ACC112 (cell line): ENCODE data around the gene C1orf116.

Experiments used
- H2AFZ ChIP-seq: fragments of 200-600 bp; sonication (generic); one replicate; pipeline ENCODE4 v1.6.0; 2017; ENCODE audit warnings: antibody characterized with exemption, low read length; ENCODE audit not compliant: unreplicated experiment
- H3K27ac ChIP-seq: fragments of 200-600 bp; sonication (generic); 2 replicates; pipeline ENCODE4 v1.5.1; 2014; ENCODE audit warnings: low read depth, mild to moderate bottlenecking, antibody characterized with exemption, low read length, moderate library complexity
- H3K27me3 ChIP-seq: fragments of 200-600 bp; sonication (generic); 2 replicates; pipeline ENCODE4 v1.6.1; 2014; ENCODE audit warnings: mild to moderate bottlenecking, antibody characterized with exemption, low read length, moderate library complexity, mixed read lengths; ENCODE audit not compliant: insufficient read depth
- H3K36me3 ChIP-seq: fragments of 200-600 bp; sonication (generic); 2 replicates; pipeline ENCODE4 v1.6.1; 2016; ENCODE audit warnings: mild to moderate bottlenecking, antibody characterized with exemption, low read length, moderate library complexity, mixed read lengths; ENCODE audit not compliant: insufficient read depth
- H3K4me1 ChIP-seq: fragments of 200-600 bp; sonication (generic); one replicate; pipeline ENCODE4 v1.6.1; 2016; ENCODE audit warnings: low read length, mixed read lengths; ENCODE audit not compliant: insufficient read depth, unreplicated experiment, control insufficient read depth
- H3K4me3 ChIP-seq: fragments of 200-600 bp; sonication (generic); 2 replicates; pipeline ENCODE4 v1.5.1; 2014; ENCODE audit warnings: mild to moderate bottlenecking, low read depth, low read length
- H3K79me2 ChIP-seq: fragments of 200-600 bp; sonication (generic); one replicate; pipeline ENCODE4 v1.6.0; 2016; ENCODE audit warnings: low read length; ENCODE audit not compliant: control insufficient read depth, unreplicated experiment, insufficient read depth

The C1orf116 gene

GRCh38 chr1:207027206-207027777, 5.3 kb downstream of the C1orf116 start:
- Histone ChIP-seq H3K4me1 (peaks cover 29% of the 10 kb centered on the region), H3K27me3 (peaks cover 33% of the 10 kb centered on the region), H3K27ac (no peak overlapping the region), H2AFZ (no peak overlapping the region), H3K4me3 (no peak overlapping the region), H3K36me3 (no peaks in the 10 kb centered on the region), H3K79me2 (no peaks in the 10 kb centered on the region)

DNA sequence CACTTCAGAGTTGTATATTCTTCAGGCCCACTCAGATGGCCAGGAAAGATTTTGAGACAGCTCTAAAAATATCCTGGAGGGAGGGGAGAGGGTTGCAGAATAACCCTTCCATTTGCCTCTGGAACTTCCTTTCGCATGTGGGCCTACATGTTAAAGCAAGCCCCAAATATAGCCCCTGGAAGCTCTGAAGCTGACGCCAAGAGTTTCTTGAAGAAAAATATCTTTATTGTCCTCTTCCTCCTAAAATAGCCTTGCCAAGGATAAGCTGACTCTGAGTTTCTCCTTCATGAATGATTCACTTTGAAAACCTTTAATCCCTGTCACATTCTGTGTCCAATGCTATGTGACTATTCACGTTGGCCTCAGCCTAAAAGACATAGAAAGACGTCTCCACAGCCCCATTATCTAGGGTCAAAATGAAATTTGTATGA, 6.4 kb downstream of the C1orf116 start:
- Histone ChIP-seq H3K79me2 (no peaks in the 10 kb centered on the region), H3K4me1 (peaks cover 34% of the 10 kb centered on the region), H2AFZ (no peak overlapping the region), H3K27me3 (peaks cover 22% of the 10 kb centered on the region), H3K27ac (peak overlapping the region; percentile 13; the same call in 1 of the 2 replicates), H3K4me3 (no peak overlapping the region), H3K36me3 (no peaks in the 10 kb centered on the region)

DNA sequence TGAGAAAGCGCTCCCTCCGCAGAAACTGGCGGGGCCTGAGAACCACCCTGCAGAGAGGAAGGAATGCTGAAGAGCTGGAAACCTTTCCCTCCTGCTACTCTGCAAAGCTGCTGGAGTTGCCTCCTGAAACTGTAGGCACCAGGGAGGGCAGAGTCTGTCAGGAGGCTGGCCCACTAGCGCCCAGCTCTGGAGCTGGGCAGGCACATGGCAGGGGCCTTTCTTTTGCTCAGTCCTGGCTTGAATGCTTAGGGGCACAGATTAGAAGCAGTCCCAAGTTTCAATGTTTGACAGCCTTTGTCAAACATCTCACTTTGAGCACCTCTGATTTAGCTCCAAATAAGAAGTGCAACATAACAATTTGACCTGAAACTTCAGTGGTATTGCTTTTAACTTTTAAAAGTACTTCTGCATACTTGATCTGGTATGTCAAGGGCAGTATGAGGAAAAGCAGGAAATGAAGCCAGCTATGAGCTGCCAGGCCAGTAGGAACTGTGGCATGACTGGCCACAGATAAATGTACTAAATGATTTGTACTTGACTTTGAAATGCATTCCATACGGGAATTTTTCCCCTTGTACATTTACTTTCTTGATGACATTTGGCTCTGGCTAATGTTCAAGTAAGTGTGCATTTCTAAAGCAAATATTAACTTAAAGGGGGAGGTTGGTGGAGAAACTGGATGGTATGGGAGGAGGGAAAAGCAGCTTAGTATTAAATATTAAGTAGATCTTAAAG, 7.2 kb downstream of the C1orf116 start:
- H3K27me3 ChIP-seq = peaks cover 18% of the 10 kb centered on the region
- H3K4me1 ChIP-seq = peaks cover 42% of the 10 kb centered on the region
- no peaks in the 10 kb centered on the region for H3K79me2 ChIP-seq
- H3K36me3 ChIP-seq = no peaks in the 10 kb centered on the region
- H2AFZ ChIP-seq = no peak overlapping the region
- H3K4me3 ChIP-seq = no peak overlapping the region
- peak overlapping the region; percentile 35; the same call in 1 of the 2 replicates for H3K27ac ChIP-seq

DNA sequence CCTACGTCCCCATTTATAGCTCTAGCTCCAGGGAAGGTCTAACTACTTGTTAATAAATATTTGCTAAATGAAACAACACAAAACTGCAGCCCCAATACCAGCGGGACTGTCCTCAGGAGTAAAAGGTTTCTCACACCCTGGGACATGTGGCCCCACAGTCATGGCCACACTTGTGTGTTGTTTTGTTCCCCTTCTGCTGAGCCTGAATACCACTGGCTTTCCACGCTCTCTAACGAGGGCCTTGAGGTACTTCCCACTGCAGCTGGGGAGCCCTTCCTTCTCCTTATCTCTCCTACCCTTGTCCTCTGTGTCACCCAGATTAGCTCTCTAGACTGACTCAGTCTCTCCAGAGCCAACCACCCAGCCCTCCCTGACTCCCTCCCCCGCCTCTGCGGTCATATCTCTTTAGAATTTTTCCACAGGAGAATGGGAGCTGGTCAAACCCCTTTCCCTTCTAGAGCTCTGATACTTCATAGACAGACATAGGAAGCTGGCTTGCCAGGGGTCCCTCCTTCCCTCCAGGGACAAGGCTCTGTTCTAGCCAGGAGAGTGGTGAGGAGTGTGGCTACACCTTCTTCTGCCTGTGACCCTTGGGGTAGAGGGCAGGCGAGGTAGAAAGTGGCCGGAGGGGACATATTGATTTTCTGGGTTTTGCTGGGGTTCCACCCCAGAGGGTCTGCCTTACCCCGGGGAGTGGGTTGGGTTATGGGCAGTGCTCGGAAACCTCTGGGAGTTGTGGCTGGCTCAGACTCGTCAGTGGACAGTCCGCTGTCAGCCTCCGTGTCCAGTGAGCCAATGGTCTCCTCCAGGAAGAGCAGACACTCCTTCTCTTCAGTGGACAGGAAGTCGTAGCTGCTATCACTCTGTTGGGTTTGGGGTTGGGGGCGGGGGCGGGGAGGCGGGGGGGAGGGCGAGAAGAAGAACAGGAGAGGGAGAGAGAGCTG, 8.1 kb downstream of the C1orf116 start:
- Histone ChIP-seq H3K36me3 (no peaks in the 10 kb centered on the region), H3K79me2 (no peaks in the 10 kb centered on the region), H3K4me1 (peaks cover 42% of the 10 kb centered on the region), H3K4me3 (no peak overlapping the region), H2AFZ (no peak overlapping the region), H3K27me3 (peaks cover 10% of the 10 kb centered on the region), H3K27ac (no peak overlapping the region)

DNA sequence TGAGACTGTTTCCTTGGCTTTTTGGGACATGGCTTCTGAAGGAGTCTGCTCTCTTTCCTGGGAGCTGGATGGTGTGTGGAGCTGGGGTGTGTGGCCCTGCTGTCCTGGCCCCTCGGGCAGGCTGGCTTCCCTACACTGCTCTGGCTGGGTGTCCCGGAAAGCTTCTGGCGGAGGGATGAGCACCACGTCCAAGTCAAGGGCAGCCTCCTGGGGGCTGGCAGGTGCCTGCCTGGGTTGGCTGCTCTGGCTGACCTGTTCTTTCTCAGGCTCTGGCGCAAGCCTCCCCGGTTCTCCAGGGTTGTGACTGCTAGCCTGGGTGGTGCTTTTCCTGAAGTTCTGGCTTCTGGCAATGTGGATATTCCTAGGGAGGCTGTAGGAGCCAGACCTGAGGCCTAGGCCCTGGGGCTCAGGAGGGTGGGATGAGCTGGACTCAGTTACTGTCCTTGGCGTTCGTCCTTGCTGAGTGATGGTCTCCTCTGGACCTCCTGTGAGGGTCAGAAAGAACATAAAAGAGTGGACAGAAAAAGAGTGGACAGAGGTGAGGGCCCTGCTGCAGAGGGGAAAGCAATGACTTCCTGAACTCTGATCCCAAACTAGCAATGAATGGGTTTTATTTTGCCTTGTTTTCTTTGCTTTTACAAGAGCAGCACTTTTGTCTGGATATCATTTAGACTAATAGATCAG, 9.4 kb downstream of the C1orf116 start:
- Histone ChIP-seq H2AFZ (no peak overlapping the region), H3K36me3 (no peaks in the 10 kb centered on the region), H3K27ac (no peak overlapping the region), H3K4me3 (no peak overlapping the region), H3K4me1 (peaks cover 42% of the 10 kb centered on the region), H3K27me3 (no peaks in the 10 kb centered on the region), H3K79me2 (no peaks in the 10 kb centered on the region)

DNA sequence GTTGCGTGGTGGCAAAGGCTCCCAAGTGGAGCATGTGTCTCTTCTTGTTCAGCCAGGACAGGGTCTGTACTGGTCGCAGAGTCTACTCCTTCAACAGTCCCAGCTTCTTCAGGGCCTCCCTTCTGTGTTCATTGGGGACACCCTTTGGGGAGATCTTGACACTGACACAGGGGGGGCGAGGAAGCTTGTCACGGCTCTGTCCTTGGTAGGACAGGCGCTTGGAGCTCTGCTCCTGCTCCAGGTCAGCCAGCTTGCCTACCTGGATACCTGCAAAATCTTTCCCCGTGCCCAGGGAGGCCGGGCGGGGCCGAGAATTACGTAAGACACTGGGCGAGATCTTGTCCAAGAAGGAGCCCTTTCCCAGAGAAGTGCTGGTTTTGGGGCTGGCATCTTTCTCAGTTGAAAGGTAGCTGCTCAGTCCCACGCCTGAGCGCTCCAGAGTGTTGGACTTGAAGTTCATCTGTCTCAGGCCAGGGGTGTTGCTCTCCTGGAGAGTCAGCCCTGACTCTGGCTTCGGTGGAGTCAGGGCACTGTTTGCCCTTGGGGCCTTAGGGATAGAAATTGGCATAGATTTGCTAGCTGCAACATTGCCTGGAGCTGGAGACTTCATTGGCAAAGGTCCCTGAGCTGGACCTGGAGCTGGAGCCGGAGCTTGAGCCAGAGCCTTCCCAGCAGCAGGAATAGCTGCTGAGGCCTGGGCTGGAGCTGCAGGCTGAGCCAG, 10.5 kb downstream of the C1orf116 start:
- no peaks in the 10 kb centered on the region for H3K36me3 ChIP-seq
- no peak overlapping the region for H3K4me3 ChIP-seq
- H3K27me3 ChIP-seq = no peaks in the 10 kb centered on the region; the same call in 1 of the 2 replicates
- H3K4me1 ChIP-seq = peaks cover 37% of the 10 kb centered on the region
- no peak overlapping the region for H2AFZ ChIP-seq
- no peak overlapping the region for H3K27ac ChIP-seq
- H3K79me2 ChIP-seq = no peaks in the 10 kb centered on the region

- H3K27me3 ChIP-seq = no peaks in the 10 kb centered on the region; the same call in 1 of the 2 replicates
- H3K4me1 ChIP-seq = peaks cover 30% of the 10 kb centered on the region
- no peaks in the 10 kb centered on the region for H3K79me2 ChIP-seq
- H3K27ac ChIP-seq = no peak overlapping the region
- H2AFZ ChIP-seq = no peak overlapping the region
- no peak overlapping the region for H3K4me3 ChIP-seq
- no peaks in the 10 kb centered on the region for H3K36me3 ChIP-seq
Observed at GRCh38 chr1:207021139-207021861, 11.3 kb downstream of the C1orf116 start.

DNA sequence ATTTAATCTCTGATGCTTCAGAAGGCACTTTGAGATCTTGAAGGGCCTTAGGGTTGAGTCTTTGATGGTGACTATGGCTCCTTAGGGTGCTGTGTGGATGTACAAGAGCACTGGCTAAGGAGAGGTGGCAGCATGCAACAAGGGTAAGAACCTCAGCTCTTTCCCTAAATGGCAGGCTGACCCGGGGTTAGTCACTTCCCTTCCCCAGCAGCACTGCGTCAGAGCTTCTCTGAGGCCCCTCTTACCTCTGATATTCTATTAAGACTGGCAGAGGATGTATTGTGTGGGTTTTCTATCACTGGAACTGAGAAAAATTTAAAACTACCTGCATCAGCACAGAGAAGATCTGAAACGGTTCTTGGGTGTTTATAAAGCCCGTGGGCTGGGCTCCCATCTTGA, 11.8 kb downstream of the C1orf116 start:
- H3K27me3 ChIP-seq = peaks cover under 1% of the 10 kb centered on the region; the same call in 1 of the 2 replicates
- peaks cover 24% of the 10 kb centered on the region for H3K4me1 ChIP-seq
- no peaks in the 10 kb centered on the region for H3K79me2 ChIP-seq
- H3K36me3 ChIP-seq = no peaks in the 10 kb centered on the region
- no peak overlapping the region for H3K4me3 ChIP-seq
- no peak overlapping the region for H2AFZ ChIP-seq
- H3K27ac ChIP-seq = no peak overlapping the region

- Histone ChIP-seq H3K27ac (no peak overlapping the region), H3K79me2 (no peaks in the 10 kb centered on the region), H3K36me3 (no peaks in the 10 kb centered on the region), H2AFZ (no peak overlapping the region), H3K27me3 (peaks cover 5% of the 10 kb centered on the region), H3K4me1 (peaks cover 19% of the 10 kb centered on the region), H3K4me3 (no peak overlapping the region)
Observed at GRCh38 chr1:207020065-207020708, 12.4 kb downstream of the C1orf116 start.
